Measurements from ENCODE around the gene LARGE1.
A peak's percentile ranks its signal among the peaks of the same experiment; 100 is the strongest.

LARGE1 gene

GRCh38 chr22:33657670-33658069, 262.6 kb downstream of the LARGE1 start:
- peak overlapping the region in 1 of 3 experiments; percentile 6 for H3K27ac Mint-ChIP-seq
- peaks cover 25% of the 10 kb centered on the region for H3K4me1 Mint-ChIP-seq
- H3K27me3 Mint-ChIP-seq (ENCODE audit: low read depth), result no peaks in the 10 kb centered on the region
- H3K9me3 Mint-ChIP-seq, result peaks cover 7% of the 10 kb centered on the region
- TF ChIP-seq, protein P1, sequence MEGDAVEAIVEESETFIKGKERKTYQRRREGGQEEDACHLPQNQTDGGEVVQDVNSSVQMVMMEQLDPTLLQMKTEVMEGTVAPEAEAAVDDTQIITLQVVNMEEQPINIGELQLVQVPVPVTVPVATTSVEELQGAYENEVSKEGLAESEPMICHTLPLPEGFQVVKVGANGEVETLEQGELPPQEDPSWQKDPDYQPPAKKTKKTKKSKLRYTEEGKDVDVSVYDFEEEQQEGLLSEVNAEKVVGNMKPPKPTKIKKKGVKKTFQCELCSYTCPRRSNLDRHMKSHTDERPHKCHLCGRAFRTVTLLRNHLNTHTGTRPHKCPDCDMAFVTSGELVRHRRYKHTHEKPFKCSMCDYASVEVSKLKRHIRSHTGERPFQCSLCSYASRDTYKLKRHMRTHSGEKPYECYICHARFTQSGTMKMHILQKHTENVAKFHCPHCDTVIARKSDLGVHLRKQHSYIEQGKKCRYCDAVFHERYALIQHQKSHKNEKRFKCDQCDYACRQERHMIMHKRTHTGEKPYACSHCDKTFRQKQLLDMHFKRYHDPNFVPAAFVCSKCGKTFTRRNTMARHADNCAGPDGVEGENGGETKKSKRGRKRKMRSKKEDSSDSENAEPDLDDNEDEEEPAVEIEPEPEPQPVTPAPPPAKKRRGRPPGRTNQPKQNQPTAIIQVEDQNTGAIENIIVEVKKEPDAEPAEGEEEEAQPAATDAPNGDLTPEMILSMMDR (IDR thresholded peaks at IDR 0.05; ENCODE audit: unreplicated experiment in 3 of 3), result no peak
- H3K36me3 Mint-ChIP-seq (ENCODE audit: low read depth), result peaks cover 22% of the 10 kb centered on the region
- H3K4me3 Mint-ChIP-seq, result no peak overlapping the region

DNA sequence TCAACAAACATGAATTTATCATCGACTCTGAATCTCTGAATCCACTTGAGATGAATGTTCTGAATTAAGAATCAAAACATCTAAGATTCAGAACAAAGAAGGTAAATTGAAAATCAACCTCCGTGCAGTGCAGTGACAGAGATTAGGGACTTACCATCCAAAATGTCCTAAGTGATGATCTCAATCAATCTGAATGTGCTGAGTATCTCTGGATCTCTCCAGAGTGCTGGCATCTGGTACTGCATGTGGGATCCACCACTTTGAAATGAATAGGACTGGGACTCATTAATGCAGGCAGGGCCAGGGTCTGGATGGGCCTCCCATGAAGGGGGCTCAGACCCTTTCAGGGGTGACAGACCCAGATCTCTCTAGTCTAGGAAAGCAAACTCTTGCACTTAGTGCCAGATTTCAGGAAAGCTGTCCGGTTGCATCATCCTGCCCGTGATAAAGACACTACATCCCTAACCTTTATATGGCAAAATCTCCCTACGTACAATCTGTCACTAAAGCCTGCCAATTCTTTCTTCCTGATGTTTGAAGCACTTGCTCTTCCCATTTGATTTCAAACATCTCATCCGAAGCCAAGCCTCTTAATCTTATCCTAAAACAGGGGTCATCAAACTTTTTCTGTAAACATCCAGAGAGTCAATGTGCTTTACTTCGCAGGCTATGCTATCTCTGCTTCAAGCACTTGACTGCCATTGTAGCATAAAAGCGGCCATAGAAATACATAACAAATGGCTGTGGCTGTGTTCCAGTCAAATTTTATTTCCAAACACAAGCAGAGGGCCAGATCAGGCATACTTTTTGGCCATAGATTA, 263.3 kb downstream of the LARGE1 start:
- Mint-ChIP-seq H3K4me1 (peaks cover 25% of the 10 kb centered on the region), H3K9me3 (peaks cover 7% of the 10 kb centered on the region), H3K27me3 (ENCODE audit: low read depth) (no peaks in the 10 kb centered on the region), H3K27ac (peak overlapping the region in 1 of 3 experiments; percentile 6), H3K4me3 (no peak overlapping the region), H3K36me3 (ENCODE audit: low read depth) (peaks cover 22% of the 10 kb centered on the region)
- TF ChIP-seq, protein P1 (IDR thresholded peaks at IDR 0.05; ENCODE audit: unreplicated experiment in 3 of 3), result no peak

- peaks cover 40% of the 10 kb centered on the region for H3K36me3 Mint-ChIP-seq (ENCODE audit: low read depth)
- H3K9me3 Mint-ChIP-seq, result peaks cover 9% of the 10 kb centered on the region
- TF ChIP-seq, protein P1 (IDR thresholded peaks at IDR 0.05; ENCODE audit: unreplicated experiment in 3 of 3), result no peak
- H3K27ac Mint-ChIP-seq, result no peak overlapping the region
- H3K27me3 Mint-ChIP-seq (ENCODE audit: low read depth), result no peaks in the 10 kb centered on the region
- peaks cover 19% of the 10 kb centered on the region for H3K4me1 Mint-ChIP-seq
- no peak overlapping the region for H3K4me3 Mint-ChIP-seq
Measured at GRCh38 chr22:33654173-33654895, 265.9 kb downstream of the LARGE1 start.

DNA sequence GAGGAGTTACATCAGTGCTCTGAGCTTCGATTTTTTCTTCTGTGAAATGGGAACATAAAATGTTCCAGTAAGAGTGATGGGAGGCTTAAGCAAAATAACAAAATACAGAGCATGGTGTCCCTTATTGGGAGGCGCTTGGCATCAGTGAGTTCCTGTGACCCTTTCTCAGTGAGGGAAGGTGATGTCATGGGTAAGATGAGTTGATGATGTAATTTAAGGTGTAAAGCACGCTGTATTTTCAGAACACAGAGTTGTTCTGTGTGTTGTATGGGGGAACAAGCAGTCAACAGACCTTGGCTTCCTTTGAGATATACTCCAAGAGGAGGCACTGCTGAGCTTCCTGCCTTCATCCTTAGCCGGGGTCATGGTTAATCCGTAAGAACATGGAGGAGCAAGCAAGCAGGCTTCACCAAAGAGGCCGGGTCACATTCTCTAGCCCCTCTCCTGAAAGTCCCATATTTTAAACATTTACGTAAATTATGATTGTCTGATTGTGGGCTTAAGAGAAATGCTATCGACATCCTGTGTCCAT, 266.7 kb downstream of the LARGE1 start:
- Mint-ChIP-seq H3K36me3 (ENCODE audit: low read depth) (peaks cover 44% of the 10 kb centered on the region), H3K27ac (no peak overlapping the region), H3K9me3 (peaks cover 11% of the 10 kb centered on the region), H3K4me3 (no peak overlapping the region), H3K27me3 (ENCODE audit: low read depth) (no peaks in the 10 kb centered on the region), H3K4me1 (peaks cover 12% of the 10 kb centered on the region)
- TF ChIP-seq, protein P1 (IDR thresholded peaks at IDR 0.05; ENCODE audit: unreplicated experiment in 3 of 3), result no peak

- Mint-ChIP-seq H3K27ac (no peak overlapping the region), H3K9me3 (peaks cover 16% of the 10 kb centered on the region), H3K4me1 (peaks cover 11% of the 10 kb centered on the region), H3K36me3 (ENCODE audit: low read depth) (peaks cover 52% of the 10 kb centered on the region), H3K27me3 (ENCODE audit: low read depth) (no peaks in the 10 kb centered on the region), H3K4me3 (no peak overlapping the region)
- TF ChIP-seq, protein P1 (IDR thresholded peaks at IDR 0.05; ENCODE audit: unreplicated experiment in 3 of 3), result no peak
Measured at GRCh38 chr22:33652615-33653014, 267.7 kb downstream of the LARGE1 start.

All from nephron (organoid).